GM23338 (cell line): ENCODE measurements around the gene DYNC2H1.

Experiments used
- EZH2phosphoT487 ChIP-seq: fragments of 200-600 bp; sonication (generic); IDR thresholded peaks from one replicate; pipeline ENCODE4 v1.8.1; 2018; ENCODE audit warnings: antibody characterized with exemption; ENCODE audit not compliant: unreplicated experiment
- JUNB ChIP-seq: IDR thresholded peaks from one replicate; pipeline ENCODE4 v1.6.1; 2016; ENCODE audit warnings: antibody characterized with exemption; ENCODE audit not compliant: unreplicated experiment
- ZNF331 ChIP-seq: fragments of 250-450 bp; sonication (Bioruptor Pico); IDR thresholded peaks from 2 replicates; pipeline ENCODE4 v1.5.0; 2020; ENCODE audit warnings: low read depth, mild to moderate bottlenecking, moderate library complexity

DNA sequence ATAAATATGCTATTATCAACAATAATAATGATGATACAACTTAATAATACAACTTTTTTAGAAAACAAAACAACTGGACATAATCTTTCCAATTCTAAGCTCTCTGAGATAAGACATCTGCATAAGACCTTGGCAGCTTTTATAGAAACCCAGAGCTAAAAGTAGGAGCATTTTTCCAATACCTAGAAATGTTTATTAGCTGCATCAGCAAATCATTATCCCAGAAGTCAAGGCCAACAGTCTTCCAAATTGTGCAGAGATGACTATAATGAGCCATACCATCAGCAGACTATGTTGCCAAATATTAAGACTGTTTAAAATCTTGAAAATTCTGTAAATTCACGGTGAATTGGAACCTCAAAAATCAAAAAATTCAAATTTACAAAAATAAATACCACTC is 47.6 kb upstream of the DYNC2H1 start:
- TF ChIP-seq ZNF331 (CRISPR knock-in tag), result no peak
- TF ChIP-seq EZH2phosphoT487, result no peak
- TF ChIP-seq JUNB, result no peak
